HCT116 (cell line): ENCODE measurements around the gene PPP2CA. TPM values are rescaled to one million over a fixed set of nuclear protein-coding genes. Genes with fewer than 3 reads are reported as not detected.

Source experiments
- ATAC-seq: fragments of 200-7000 bp; cut with Tn5 transposase; 2 replicates; pipeline ENCODE4 v1.9.1; 2020; ENCODE audit warnings: mild to moderate bottlenecking, moderate library complexity
- BruUV-seq: library from RNA; stranded (reverse); fragments of 400-500 nt; replicated peaks from 2 replicates; lab custom pipeline; 2021; lab: Mats Ljungman, UMichigan
- CTCF ChIA-PET: fragments of 300-600 bp; sonication (Branson Sonifier 250); formaldehyde crosslinking; loops from one replicate; lab custom pipeline; 2021; ENCODE audit warnings: antibody characterized with exemption; lab: Charles Lee
- POLR2A ChIA-PET: fragments of 300-600, 350-600 bp; sonication (Branson Sonifier 250); formaldehyde crosslinking; loops from one replicate; lab custom pipeline; 2021; ENCODE audit warnings: antibody characterized with exemption; lab: Charles Lee
- RAD21 ChIA-PET, 2 experiments: fragments of 300-600 bp; sonication (Branson Sonifier 250); formaldehyde crosslinking; loops; one replicate each; lab custom pipeline; 2023; ENCODE audit warnings: low total read pairs in 2 of 2; ENCODE audit not compliant: uncharacterized antibody in 2 of 2, unreplicated experiment in 2 of 2, low non-redundant PET in 1 of 2; lab: Charles Lee
- DNase-seq: peaks from one replicate; pipeline ENCODE4 v3.0.0-alpha.2; 2010; ENCODE audit warnings: low read depth, low spot score
- H2AFZ ChIP-seq: fragments of 200-600 bp; shearing (Covaris generic), sonication (generic); 2 replicates; pipeline ENCODE4 v1.6.1; 2017; ENCODE audit warnings: low read depth, mixed run types, mixed read lengths, antibody characterized with exemption, low read length; ENCODE audit not compliant: poor library complexity, severe bottlenecking
- H3K27ac ChIP-seq: 2 replicates; pipeline ENCODE4 v1.5.1; 2012; ENCODE audit warnings: low read depth, low read length
- H3K27me3 ChIP-seq: fragments of 200-600 bp; sonication (generic); 2 replicates; pipeline ENCODE4 v1.6.1; 2016; ENCODE audit warnings: mixed run types, low read length, mixed read lengths; ENCODE audit not compliant: insufficient read depth
- H3K36me3 ChIP-seq, 2 experiments: fragments of 200-500 bp in 1 of 2; fragments of 200-600 bp in 1 of 2; sonication (Bioruptor generic) in 1 of 2; sonication (generic) in 1 of 2; 2 replicates each; pipeline versions ENCODE4 v1.5.1 to v1.6.1; 2014 to 2016; ENCODE audit warnings: low read length in 2 of 2, inconsistent platforms in 1 of 2, mixed read lengths in 1 of 2, mixed run types in 1 of 2; ENCODE audit not compliant: insufficient read depth in 2 of 2, control insufficient read depth in 1 of 2
- H3K4me1 ChIP-seq, 2 experiments: fragments of 200-600 bp in 1 of 2; sonication (generic) in 1 of 2; 2 replicates each; pipeline versions ENCODE4 v1.5.1 to v1.6.1; 2012 to 2017; ENCODE audit warnings: low read length in 2 of 2, inconsistent platforms in 1 of 2, mild to moderate bottlenecking in 1 of 2, mixed read lengths in 1 of 2, mixed run types in 1 of 2, moderate library complexity in 1 of 2; ENCODE audit not compliant: insufficient read depth in 2 of 2, control insufficient read depth in 1 of 2
- H3K4me2 ChIP-seq: fragments of 200-600 bp; sonication (generic); 2 replicates; pipeline ENCODE4 v1.6.1; 2017; ENCODE audit warnings: mixed run types, low read length, mixed read lengths
- H3K4me3 ChIP-seq, 2 experiments: fragments of 200-600 bp in 1 of 2; sonication (generic) in 1 of 2; replicated peaks in 1 of 2; 2 replicates each; pipeline ENCODE4 v1.5.1; 2011 to 2016; ENCODE audit warnings: low read length in 2 of 2, control low read depth in 1 of 2, low read depth in 1 of 2, mild to moderate bottlenecking in 1 of 2, mixed read lengths in 1 of 2, mixed run types in 1 of 2
- H3K79me2 ChIP-seq: fragments of 200-600 bp; sonication (generic); 2 replicates; pipeline ENCODE4 v1.6.1; 2017; ENCODE audit warnings: mild to moderate bottlenecking, mixed run types, low read length, moderate library complexity, mixed read lengths; ENCODE audit not compliant: insufficient read depth
- H3K9ac ChIP-seq: fragments of 200-600 bp; sonication (generic); 2 replicates; pipeline ENCODE4 v1.6.1; 2016; ENCODE audit warnings: low read length, mixed read lengths
- H3K9me2 ChIP-seq: fragments of 200-600 bp; sonication (generic), shearing (Covaris generic); 2 replicates; pipeline ENCODE4 v1.6.1; 2017; ENCODE audit warnings: mixed run types, mild to moderate bottlenecking, moderate library complexity; ENCODE audit not compliant: insufficient read depth
- H3K9me3 ChIP-seq, 2 experiments: fragments of 200-500 bp in 1 of 2; fragments of 200-600 bp in 1 of 2; sonication (Bioruptor generic) in 1 of 2; sonication (generic) in 1 of 2; 2 replicates each; pipeline ENCODE4 v1.6.1; 2014 to 2017; ENCODE audit warnings: low read length in 2 of 2, mixed read lengths in 2 of 2, inconsistent platforms in 1 of 2, low read depth in 1 of 2, mild to moderate bottlenecking in 1 of 2, mixed run types in 1 of 2, moderate library complexity in 1 of 2; ENCODE audit not compliant: control insufficient read depth in 1 of 2, insufficient read depth in 1 of 2
- H4K20me1 ChIP-seq: fragments of 200-600 bp; sonication (generic), shearing (Covaris generic); 2 replicates; pipeline ENCODE4 v1.6.1; 2017; ENCODE audit warnings: mixed run types, mild to moderate bottlenecking, moderate library complexity; ENCODE audit not compliant: insufficient read depth
- EGR1 ChIP-seq: IDR thresholded peaks from 2 replicates; pipeline ENCODE4 v1.6.1; 2012; ENCODE audit warnings: low read depth
- ELF1 ChIP-seq: IDR thresholded peaks from 2 replicates; pipeline ENCODE4 v1.6.1; 2012; ENCODE audit warnings: low read depth, borderline replicate concordance
- POLR2AphosphoS5 ChIP-seq: IDR thresholded peaks from 2 replicates; pipeline ENCODE4 v1.6.1; 2011; ENCODE audit warnings: mild to moderate bottlenecking, low read depth, low read length, moderate library complexity
- TCF7L2 ChIP-seq: IDR thresholded peaks from 2 replicates; pipeline ENCODE4 v1.7.0; 2011; ENCODE audit warnings: borderline replicate concordance, inconsistent platforms; ENCODE audit not compliant: insufficient read depth, insufficient read length; ENCODE audit errors: extremely low read depth
- ZFX ChIP-seq: fragments of 450-650 bp; IDR thresholded peaks from 2 replicates; pipeline ENCODE4 v1.6.1; 2017
- ZNF274 ChIP-seq: fragments of 200-500 bp; sonication (Bioruptor generic); IDR thresholded peaks from 2 replicates; pipeline ENCODE4 v1.6.1; 2014; ENCODE audit warnings: mild to moderate bottlenecking, low read depth, low read length, inconsistent platforms
- intact Hi-C: fragments of 100-400 bp; cut with micrococcal nuclease; formaldehyde crosslinking; loops from 2 replicates; pipeline ENCODE4 v1.10.0; 2022
- total RNA-seq: library from RNA; stranded (reverse); gene quantifications from one replicate; pipeline ENCODE4 v1.2.1, GENCODE V29; 2021; ENCODE audit not compliant: unreplicated experiment

The PPP2CA gene
- total RNA-seq, 1 experiment from 2014 or later: 167 TPM

- peak overlapping the region; percentile 100 for H3K4me2 ChIP-seq
- H2AFZ ChIP-seq: no peak overlapping the region
- H3K9me3 ChIP-seq: no peaks in the 10 kb centered on the region
- ChIA-PET POLR2A (no interaction called here), CTCF (no interaction called here), RAD21 (interaction anchor here in 1 of 2 experiments (0.5 kb wide), 1 partner anchor 169 kb away, joined by 6 read pairs; no protein-coding TSS in a partner anchor)
- peaks cover 65% of the 10 kb centered on the region for H3K79me2 ChIP-seq
- BruUV-seq: TSS peak; percentile 51
- intact Hi-C loops: no loop called here
- peak overlapping the region; percentile 96; the same call in 1 of the 2 replicates for H3K27ac ChIP-seq
- peaks cover 14 to 18% of the 10 kb centered on the region in 2 experiments for H3K4me1 ChIP-seq
- H3K4me3 ChIP-seq: peak overlapping the region; percentile 78 to 84
- H3K27me3 ChIP-seq: no peaks in the 10 kb centered on the region
- TF ChIP-seq ZFX: no peak
- no peak for TF ChIP-seq TCF7L2
- TF ChIP-seq POLR2AphosphoS5: no peak
- peaks cover 11% of the 10 kb centered on the region; the same call in 1 of the 2 replicates for H4K20me1 ChIP-seq
- DNase-seq (no peak), ATAC-seq (no peak)
- no peaks in the 10 kb centered on the region for H3K9me2 ChIP-seq
- peaks cover 25 to 29% of the 10 kb centered on the region in 2 experiments for H3K36me3 ChIP-seq
- peak overlapping the region; percentile 94 for H3K9ac ChIP-seq
Measured at GRCh38 chr5:134174841-134175839, 50.7 kb downstream of the PPP2CA start.

- ChIA-PET RAD21 (no interaction called here), CTCF (no interaction called here), POLR2A (no interaction called here)
- intact Hi-C loops: no loop called here
- Histone ChIP-seq H3K36me3 (peaks cover 34 to 40% of the 10 kb centered on the region in 2 experiments), H3K4me3 (no peak overlapping the region), H3K4me1 (peaks cover 6% of the 10 kb centered on the region in 2 experiments), H3K27ac (no peak overlapping the region), H3K9ac (no peak overlapping the region), H3K4me2 (no peak overlapping the region), H2AFZ (no peak overlapping the region), H4K20me1 (peaks cover 11% of the 10 kb centered on the region; the same call in 1 of the 2 replicates), H3K27me3 (no peaks in the 10 kb centered on the region), H3K9me2 (no peaks in the 10 kb centered on the region), H3K79me2 (peaks cover 92% of the 10 kb centered on the region), H3K9me3 (no peaks in the 10 kb centered on the region)
- TF ChIP-seq ZFX (no peak), ZNF274 (no peak), EGR1 (no peak), ELF1 (no peak)
- no peak for ATAC-seq
- BruUV-seq: no TSS peak
- no peak for DNase-seq
Measured at GRCh38 chr5:134171972-134172371, 53.9 kb downstream of the PPP2CA start.
